Measurements from ENCODE around the gene KRTAP9-6. TPM values are rescaled to one million over a fixed set of nuclear protein-coding genes. Genes with fewer than 3 reads are reported as not detected.

Gene KRTAP9-6, protein sequence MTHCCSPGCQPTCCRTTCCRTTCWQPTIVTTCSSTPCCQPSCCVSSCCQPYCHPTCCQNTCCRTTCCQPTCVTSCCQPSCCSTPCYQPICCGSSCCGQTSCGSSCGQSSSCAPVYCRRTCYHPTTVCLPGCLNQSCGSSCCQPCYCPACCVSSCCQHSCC
- not detected in 2 replicates for total RNA-seq (2014; rRNA removed; shearing (Covaris generic))

DNA sequence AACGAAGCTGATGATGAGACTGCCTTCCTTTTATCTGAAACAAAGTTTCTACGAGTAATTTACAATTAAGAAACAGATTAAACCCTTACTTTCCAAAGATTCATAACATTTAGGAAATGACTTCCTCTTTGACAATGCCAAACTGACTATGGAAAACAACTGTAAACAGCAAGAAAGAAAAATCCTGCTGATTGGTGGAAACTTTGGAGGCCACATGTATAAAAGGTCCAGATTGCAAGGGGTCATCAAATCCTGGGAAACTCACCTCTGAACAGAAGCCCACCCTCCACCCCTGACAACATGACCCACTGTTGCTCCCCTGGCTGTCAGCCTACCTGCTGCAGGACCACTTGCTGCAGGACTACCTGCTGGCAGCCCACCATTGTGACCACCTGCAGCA, at the start of gene KRTAP9-6:
Gene KRTAP9-6, plus strand, starts transcription at position 301 of the 400 bp plus-strand sequence. Its CDS starts 0 bp downstream, at position 301.

DNA sequence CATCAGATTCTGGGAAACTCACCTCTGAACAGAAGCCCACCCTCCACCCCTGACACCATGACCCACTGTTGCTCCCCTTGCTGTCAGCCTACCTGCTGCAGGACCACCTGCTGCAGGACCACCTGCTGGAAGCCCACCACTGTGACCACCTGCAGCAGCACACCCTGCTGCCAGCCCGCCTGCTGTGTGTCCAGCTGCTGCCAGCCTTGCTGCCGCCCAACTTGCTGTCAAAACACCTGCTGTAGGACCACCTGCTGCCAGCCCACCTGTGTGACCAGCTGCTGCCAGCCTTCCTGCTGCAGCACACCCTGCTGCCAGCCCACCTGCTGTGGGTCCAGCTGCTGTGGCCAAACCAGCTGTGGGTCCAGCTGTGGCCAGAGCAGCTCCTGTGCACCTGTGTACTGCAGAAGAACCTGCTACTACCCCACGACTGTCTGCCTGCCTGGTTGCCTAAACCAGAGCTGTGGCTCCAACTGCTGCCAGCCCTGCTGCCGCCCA, 38.5 kb upstream of the KRTAP9-6 start, which contains the start of gene KRTAP9-2:
Gene KRTAP9-2, plus strand, starts transcription at position 51 of the 498 bp plus-strand sequence. Its CDS starts 7 bp downstream, at position 58.

DNA sequence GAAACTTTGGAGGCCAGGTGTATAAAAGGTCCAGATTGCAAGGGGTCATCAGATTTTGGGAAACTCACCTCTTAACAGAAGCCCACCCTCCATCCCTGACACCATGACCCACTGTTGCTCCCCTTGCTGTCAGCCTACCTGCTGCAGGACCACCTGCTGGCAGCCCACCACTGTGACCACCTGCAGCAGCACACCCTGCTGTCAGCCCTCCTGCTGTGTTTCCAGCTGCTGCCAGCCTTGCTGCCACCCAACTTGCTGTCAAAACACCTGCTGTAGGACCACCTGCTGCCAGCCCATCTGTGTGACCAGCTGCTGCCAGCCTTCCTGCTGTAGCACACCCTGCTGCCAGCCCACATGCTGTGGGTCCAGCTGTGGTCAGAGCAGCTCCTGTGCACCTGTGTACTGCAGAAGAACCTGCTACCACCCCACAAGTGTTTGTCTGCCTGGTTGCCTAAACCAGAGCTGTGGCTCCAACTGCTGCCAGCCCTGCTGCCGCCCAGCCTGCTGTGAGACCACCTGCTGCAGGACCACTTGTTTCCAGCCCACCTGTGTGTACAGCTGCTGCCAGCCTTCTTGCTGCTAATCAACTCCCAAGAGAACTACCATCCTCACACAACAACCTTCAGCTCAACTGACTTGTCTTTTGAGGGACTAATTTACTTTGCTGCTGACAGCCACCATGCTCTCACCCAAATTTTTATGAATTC, 32.6 kb upstream of the KRTAP9-6 start, which contains the start of gene KRTAP9-3:
Gene KRTAP9-3, plus strand, starts transcription at position 51 of the 707 bp plus-strand sequence. Its CDS starts 53 bp downstream, at position 104.

DNA sequence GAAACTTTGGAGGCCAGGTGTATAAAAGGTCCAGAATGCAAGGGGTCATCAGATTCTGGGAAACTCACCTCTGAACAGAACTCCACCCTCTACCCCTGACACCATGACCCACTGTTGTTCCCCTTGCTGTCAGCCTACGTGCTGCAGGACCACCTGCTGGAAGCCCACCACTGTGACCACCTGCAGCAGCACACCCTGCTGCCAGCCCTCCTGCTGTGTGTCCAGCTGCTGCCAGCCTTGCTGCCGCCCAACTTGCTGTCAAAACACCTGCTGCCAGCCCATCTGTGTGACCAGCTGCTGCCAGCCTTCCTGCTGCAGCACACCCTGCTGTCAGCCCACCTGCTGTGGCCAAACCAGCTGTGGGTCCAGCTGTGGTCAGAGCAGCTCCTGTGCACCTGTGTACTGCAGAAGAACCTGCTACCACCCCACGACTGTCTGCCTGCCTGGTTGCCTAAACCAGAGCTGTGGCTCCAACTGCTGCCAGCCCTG, 27.2 kb upstream of the KRTAP9-6 start, which contains the start of gene KRTAP9-8:
Gene KRTAP9-8, plus strand, starts transcription at position 51 of the 489 bp plus-strand sequence. Its CDS starts 53 bp downstream, at position 104.

DNA sequence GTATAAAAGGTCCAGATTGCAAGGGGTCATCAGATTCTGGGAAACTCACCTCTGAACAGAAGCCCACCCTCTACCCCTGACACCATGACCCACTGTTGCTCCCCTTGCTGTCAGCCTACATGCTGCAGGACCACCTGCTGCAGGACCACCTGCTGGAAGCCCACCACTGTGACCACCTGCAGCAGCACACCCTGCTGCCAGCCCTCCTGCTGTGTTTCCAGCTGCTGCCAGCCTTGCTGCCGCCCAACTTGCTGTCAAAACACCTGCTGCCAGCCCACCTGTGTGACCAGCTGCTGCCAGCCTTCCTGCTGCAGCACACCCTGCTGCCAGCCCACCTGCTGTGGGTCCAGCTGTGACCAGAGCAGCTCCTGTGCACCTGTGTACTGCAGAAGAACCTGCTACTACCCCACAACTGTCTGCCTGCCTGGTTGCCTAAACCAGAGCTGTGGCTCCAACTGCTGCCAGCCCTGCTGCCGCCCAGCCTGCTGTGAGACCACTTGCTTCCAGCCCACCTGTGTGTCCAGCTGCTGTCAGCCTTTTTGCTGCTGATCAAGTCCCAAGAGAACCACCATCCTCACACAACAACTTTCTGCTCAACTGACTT, 15.4 kb upstream of the KRTAP9-6 start, which contains the start of gene KRTAP9-4:
Gene KRTAP9-4, plus strand, starts transcription at position 51 of the 604 bp plus-strand sequence. Its CDS starts 34 bp downstream, at position 85.

DNA sequence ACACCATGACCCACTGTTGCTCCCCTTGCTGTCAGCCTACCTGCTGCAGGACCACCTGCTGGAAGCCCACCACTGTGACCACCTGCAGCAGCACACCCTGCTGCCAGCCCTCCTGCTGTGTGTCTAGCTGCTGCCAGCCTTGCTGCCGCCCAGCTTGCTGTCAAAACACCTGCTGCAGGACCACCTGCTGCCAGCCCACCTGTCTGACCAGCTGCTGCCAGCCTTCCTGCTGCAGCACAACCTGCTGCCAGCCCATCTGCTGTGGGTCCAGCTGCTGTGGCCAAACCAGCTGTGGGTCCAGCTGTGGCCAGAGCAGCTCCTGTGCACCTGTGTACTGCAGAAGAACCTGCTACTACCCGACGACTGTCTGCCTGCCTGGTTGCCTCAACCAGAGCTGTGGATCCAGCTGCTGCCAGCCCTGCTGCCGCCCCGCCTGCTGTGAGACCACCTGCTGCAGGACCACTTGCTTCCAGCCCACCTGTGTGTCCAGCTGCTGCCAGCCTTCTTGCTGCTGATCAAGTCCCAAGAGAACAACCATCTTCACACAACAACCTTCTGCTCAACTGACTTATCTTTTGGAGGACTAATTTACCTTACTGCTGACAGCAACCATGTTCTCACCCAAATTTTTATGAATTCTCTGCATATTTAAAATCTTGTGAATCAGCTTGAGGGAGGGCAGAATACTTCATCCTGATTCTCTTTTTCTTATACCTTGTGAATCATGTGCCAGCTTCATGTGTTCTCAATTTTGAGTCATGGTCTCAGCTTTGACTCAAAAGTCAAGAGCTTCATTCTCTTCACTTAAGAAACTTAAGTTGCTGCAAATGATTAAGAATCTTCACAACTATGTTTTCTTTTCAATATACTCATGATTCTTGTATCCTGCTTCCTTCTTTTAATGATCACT, 9.5 kb upstream of the KRTAP9-6 start, which contains the start of gene KRTAP9-9:
Gene KRTAP9-9, plus strand, starts transcription at position 4 of the 910 bp plus-strand sequence.

DNA sequence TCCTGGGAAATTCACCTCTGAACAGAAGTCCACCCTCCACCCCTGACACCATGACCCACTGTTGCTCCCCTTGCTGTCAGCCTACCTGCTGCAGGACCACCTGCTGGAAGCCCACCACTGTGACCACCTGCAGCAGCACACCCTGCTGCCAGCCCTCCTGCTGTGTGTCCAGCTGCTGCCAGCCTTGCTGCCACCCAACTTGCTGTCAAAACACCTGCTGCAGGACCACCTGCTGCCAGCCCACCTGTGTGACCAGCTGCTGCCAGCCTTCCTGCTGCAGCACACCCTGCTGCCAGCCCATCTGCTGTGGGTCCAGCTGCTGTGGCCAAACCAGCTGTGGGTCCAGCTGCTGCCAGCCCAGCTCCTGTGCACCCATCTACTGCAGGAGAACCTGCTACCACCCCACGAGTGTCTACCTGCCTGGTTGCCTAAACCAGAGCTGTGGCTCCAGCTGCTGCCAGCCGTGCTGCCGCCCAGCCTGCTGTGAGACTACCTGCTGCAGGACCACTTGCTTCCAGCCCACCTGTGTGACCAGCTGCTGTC, 10.5 kb downstream of the KRTAP9-6 start, which contains the start of gene KRTAP9-7:
Gene KRTAP9-7, plus strand, starts transcription at position 51 of the 543 bp plus-strand sequence. Its CDS starts 0 bp downstream, at position 51.

DNA sequence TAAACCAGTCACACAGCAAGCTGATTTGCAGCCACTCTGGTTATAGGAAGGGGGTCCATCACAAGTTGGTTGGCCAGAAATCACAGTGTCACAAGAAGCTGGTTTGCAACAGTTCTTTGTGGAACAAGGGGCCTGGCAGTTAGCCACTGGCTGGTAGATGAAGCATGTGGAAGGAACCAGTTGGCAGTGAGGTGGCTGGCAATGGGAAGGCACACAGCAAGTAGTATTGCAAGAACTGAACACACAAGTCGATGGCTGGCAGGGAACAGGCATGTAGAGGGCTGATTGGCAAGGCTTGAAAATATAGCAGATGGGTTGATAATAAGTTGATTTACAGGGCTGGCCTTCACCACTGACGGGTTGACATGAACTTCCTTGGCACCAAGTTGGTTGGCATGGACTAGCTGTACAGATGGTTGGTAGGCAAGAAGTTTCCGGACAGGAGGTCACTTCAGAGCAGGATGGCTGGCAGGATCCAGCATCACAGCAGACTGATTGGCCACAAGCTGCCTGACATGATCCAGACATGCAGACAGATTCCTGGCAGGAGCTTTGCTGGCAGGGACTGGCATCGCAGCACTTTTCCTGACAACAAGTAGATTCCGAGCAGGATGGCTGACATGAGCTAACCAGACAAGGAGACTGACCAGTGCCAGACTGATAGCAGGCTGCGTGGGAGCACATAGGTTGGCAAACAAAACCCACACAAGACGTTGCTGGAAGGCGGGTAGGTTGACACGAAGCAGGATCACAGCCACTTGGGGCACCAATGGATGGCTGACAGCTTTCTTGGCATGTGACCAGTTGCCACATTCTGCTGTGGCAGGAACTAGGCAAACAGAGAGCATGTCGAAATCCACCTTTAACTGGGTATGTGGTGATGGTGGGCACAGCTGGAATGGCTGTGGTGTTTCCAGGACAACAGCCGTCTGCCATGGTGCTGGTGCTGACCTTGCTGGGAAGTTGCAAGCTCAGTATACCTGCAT, 37.0 kb downstream of the KRTAP9-6 start, which contains the start of gene KRTAP29-1:
Gene KRTAP29-1, minus strand, starts transcription at position 936 of the 986 bp plus-strand sequence. Its CDS starts 0 bp downstream, at position 936.

DNA sequence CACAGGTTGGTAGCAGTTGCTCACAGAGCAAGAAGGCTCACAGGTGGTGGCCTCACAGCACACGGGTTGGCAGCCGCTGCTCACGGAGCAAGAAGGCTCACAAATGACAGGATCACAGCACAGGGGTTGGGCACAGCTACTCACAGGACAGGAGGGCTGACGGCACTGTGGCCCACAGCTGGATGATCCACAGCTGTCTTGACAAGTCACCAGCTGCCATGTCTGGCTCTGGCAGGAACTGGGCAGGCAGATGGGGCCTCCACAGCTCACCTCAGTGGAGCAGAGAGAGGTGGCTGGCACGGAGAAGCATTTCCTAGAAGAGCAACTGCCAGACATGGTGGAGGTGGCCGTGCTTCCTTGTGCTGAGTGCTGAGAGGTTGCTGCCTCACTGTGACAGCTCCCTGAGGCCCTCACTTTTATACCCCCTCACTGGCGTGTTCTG, 43.8 kb downstream of the KRTAP9-6 start, which contains the start of gene KRTAP16-1:
Gene KRTAP16-1, minus strand, starts transcription at position 392 of the 442 bp plus-strand sequence. Its CDS starts 56 bp downstream, at position 336.

DNA sequence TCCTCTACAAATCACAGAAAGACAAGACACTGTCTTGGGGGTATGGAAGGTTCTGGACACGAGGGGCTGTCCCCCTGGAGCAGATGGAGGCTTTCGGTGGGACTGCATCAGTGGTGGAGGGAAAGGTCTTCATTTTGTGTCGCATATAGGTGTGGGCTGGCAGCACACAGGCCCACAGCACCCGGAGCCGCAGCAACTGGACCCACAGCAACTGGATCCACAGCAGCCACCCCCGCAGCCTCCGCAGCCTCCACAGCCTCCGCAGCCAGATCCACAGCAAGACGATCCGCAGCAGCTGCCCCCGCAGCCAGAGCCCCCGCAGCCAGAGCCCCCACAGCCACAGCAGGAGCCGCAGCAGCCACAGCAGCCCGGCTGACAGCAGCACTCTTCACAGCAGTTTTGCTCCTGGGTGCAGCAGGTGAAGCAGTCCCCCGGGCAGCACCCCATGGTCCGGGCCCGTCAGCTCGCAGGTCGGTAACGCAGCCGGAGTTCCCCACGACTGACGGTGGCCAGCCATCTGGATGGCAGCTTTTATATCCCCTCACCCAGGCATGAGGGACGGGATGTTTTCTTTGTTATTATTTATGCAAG, 50.1 kb downstream of the KRTAP9-6 start, which contains the start of gene KRTAP17-1:
Gene KRTAP17-1, minus strand, starts transcription at position 507 of the 591 bp plus-strand sequence. Its CDS starts 60 bp downstream, at position 447.

Small RNAs within 50 kb of the gene (small RNA-seq; reads per million reads assigned to genes)
- gene KRTAP9-10P: not detected

Other genes with a start within 250 kb of the KRTAP9-6 start
- not detected in 2 replicates for gene KRTAP1-5, start 238.2 kb upstream of the KRTAP9-6 start, total RNA-seq (2014; rRNA removed; shearing (Covaris generic))
- gene KRTAP1-4, start 235.2 kb upstream of the KRTAP9-6 start, total RNA-seq (2014; rRNA removed; shearing (Covaris generic)): not detected in 2 replicates
- not detected in 2 replicates for gene KRTAP1-3, start 230.5 kb upstream of the KRTAP9-6 start, total RNA-seq (2014; rRNA removed; shearing (Covaris generic))
- not detected in 2 replicates for gene KRTAP1-1, start 223.9 kb upstream of the KRTAP9-6 start, total RNA-seq (2014; rRNA removed; shearing (Covaris generic))
- not detected in 2 replicates for gene KRTAP2-1, start 218.1 kb upstream of the KRTAP9-6 start, total RNA-seq (2014; rRNA removed; shearing (Covaris generic))
- gene KRTAP2-2, start 210.1 kb upstream of the KRTAP9-6 start, total RNA-seq (2014; rRNA removed; shearing (Covaris generic)): not detected in 2 replicates
- 0.29 TPM in 1 of 2 replicates, not detected in the other for gene KRTAP2-3, start 205.3 kb upstream of the KRTAP9-6 start, total RNA-seq (2014; rRNA removed; shearing (Covaris generic))
- not detected in 2 replicates for gene KRTAP2-4, start 199.5 kb upstream of the KRTAP9-6 start, total RNA-seq (2014; rRNA removed; shearing (Covaris generic))
- gene KRTAP4-7, start 181.2 kb upstream of the KRTAP9-6 start, total RNA-seq (2014; rRNA removed; shearing (Covaris generic)): not detected in 2 replicates
- gene KRTAP4-8, start 167.2 kb upstream of the KRTAP9-6 start, total RNA-seq (2014; rRNA removed; shearing (Covaris generic)): not detected in 2 replicates
- gene KRTAP4-16, start 163.2 kb upstream of the KRTAP9-6 start, total RNA-seq (2014; rRNA removed; shearing (Covaris generic)): not detected in 2 replicates
- not detected in 2 replicates for gene KRTAP4-9, start 160.0 kb upstream of the KRTAP9-6 start, total RNA-seq (2014; rRNA removed; shearing (Covaris generic))
- not detected in 2 replicates for gene KRTAP4-11, start 147.0 kb upstream of the KRTAP9-6 start, total RNA-seq (2014; rRNA removed; shearing (Covaris generic))
- not detected in 2 replicates for gene KRTAP4-12, start 141.2 kb upstream of the KRTAP9-6 start, total RNA-seq (2014; rRNA removed; shearing (Covaris generic))
- not detected in 2 replicates for gene KRTAP4-6, start 124.8 kb upstream of the KRTAP9-6 start, total RNA-seq (2014; rRNA removed; shearing (Covaris generic))
- not detected in 2 replicates for gene KRTAP4-5, start 115.6 kb upstream of the KRTAP9-6 start, total RNA-seq (2014; rRNA removed; shearing (Covaris generic))
- gene KRTAP4-4, start 104.6 kb upstream of the KRTAP9-6 start, total RNA-seq (2014; rRNA removed; shearing (Covaris generic)): not detected in 2 replicates
- gene KRTAP4-3, start 97.2 kb upstream of the KRTAP9-6 start, total RNA-seq (2014; rRNA removed; shearing (Covaris generic)): not detected in 2 replicates
- gene KRTAP4-2, start 87.2 kb upstream of the KRTAP9-6 start, total RNA-seq (2014; rRNA removed; shearing (Covaris generic)): not detected in 2 replicates
- not detected in 2 replicates for gene KRTAP4-1, start 80.5 kb upstream of the KRTAP9-6 start, total RNA-seq (2014; rRNA removed; shearing (Covaris generic))
- not detected in 2 replicates for gene KRTAP9-1, start 75.5 kb upstream of the KRTAP9-6 start, total RNA-seq (2014; rRNA removed; shearing (Covaris generic))
- not detected in 2 replicates for gene KRTAP9-2, start 38.7 kb upstream of the KRTAP9-6 start, total RNA-seq (2014; rRNA removed; shearing (Covaris generic))
- gene KRTAP9-3, start 32.9 kb upstream of the KRTAP9-6 start, total RNA-seq (2014; rRNA removed; shearing (Covaris generic)): not detected in 2 replicates
- not detected in 2 replicates for gene KRTAP9-8, start 27.4 kb upstream of the KRTAP9-6 start, total RNA-seq (2014; rRNA removed; shearing (Covaris generic))
- gene KRTAP9-4, start 15.7 kb upstream of the KRTAP9-6 start, total RNA-seq (2014; rRNA removed; shearing (Covaris generic)): not detected in 2 replicates
- not detected in 2 replicates for gene KRTAP9-9, start 10.0 kb upstream of the KRTAP9-6 start, total RNA-seq (2014; rRNA removed; shearing (Covaris generic))
- not detected in 2 replicates for gene KRTAP9-7, start 10.3 kb downstream of the KRTAP9-6 start, total RNA-seq (2014; rRNA removed; shearing (Covaris generic))
- gene KRTAP29-1, start 37.5 kb downstream of the KRTAP9-6 start, total RNA-seq (2014; rRNA removed; shearing (Covaris generic)): not detected in 2 replicates
- not detected in 2 replicates for gene KRTAP16-1, start 43.9 kb downstream of the KRTAP9-6 start, total RNA-seq (2014; rRNA removed; shearing (Covaris generic))
- not detected in 2 replicates for gene KRTAP17-1, start 50.3 kb downstream of the KRTAP9-6 start, total RNA-seq (2014; rRNA removed; shearing (Covaris generic))
- not detected in 2 replicates for gene KRT33A, start 85.5 kb downstream of the KRTAP9-6 start, total RNA-seq (2014; rRNA removed; shearing (Covaris generic))
- 0.29 TPM in 1 of 2 replicates, not detected in the other for gene KRT33B, start 104.4 kb downstream of the KRTAP9-6 start, total RNA-seq (2014; rRNA removed; shearing (Covaris generic))
- gene KRT34, start 116.9 kb downstream of the KRTAP9-6 start, total RNA-seq (2014; rRNA removed; shearing (Covaris generic)): 0.23 and 0.77 TPM in 2 replicates
- not detected in 2 replicates for gene KRT31, start 132.2 kb downstream of the KRTAP9-6 start, total RNA-seq (2014; rRNA removed; shearing (Covaris generic))
- not detected in 2 replicates for gene KRT37, start 159.2 kb downstream of the KRTAP9-6 start, total RNA-seq (2014; rRNA removed; shearing (Covaris generic))
- gene KRT38, start 175.6 kb downstream of the KRTAP9-6 start, total RNA-seq (2014; rRNA removed; shearing (Covaris generic)): not detected in 2 replicates
- gene KRT32, start 202.0 kb downstream of the KRTAP9-6 start, total RNA-seq (2014; rRNA removed; shearing (Covaris generic)): 0.08 and 0.19 TPM in 2 replicates
- gene KRT35, start 215.8 kb downstream of the KRTAP9-6 start, total RNA-seq (2014; rRNA removed; shearing (Covaris generic)): not detected in 2 replicates
- not detected in 2 replicates for gene KRT36, start 224.5 kb downstream of the KRTAP9-6 start, total RNA-seq (2014; rRNA removed; shearing (Covaris generic))
- not detected in 2 replicates for gene KRT13, start 240.2 kb downstream of the KRTAP9-6 start, total RNA-seq (2014; rRNA removed; shearing (Covaris generic))

All from A375 (cell line).